ENCODE data around the gene CUBN.

- TF ChIP-seq CTCF (IDR thresholded peaks at IDR 0.05): no peak
- TF ChIP-seq MAX (IDR thresholded peaks at IDR 0.05): no peak
- no peak for TF ChIP-seq NPAS2 (CRISPR knock-in tag; IDR thresholded peaks at IDR 0.05; ENCODE audit: borderline replicate concordance)
- no peak for TF ChIP-seq ESRRA (IDR thresholded peaks at IDR 0.05; ENCODE audit: borderline replicate concordance, low read length)
- TF ChIP-seq, protein P1, sequence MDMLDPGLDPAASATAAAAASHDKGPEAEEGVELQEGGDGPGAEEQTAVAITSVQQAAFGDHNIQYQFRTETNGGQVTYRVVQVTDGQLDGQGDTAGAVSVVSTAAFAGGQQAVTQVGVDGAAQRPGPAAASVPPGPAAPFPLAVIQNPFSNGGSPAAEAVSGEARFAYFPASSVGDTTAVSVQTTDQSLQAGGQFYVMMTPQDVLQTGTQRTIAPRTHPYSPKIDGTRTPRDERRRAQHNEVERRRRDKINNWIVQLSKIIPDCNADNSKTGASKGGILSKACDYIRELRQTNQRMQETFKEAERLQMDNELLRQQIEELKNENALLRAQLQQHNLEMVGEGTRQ (IDR thresholded peaks at IDR 0.05): no peak
- TF ChIP-seq, protein P2, sequence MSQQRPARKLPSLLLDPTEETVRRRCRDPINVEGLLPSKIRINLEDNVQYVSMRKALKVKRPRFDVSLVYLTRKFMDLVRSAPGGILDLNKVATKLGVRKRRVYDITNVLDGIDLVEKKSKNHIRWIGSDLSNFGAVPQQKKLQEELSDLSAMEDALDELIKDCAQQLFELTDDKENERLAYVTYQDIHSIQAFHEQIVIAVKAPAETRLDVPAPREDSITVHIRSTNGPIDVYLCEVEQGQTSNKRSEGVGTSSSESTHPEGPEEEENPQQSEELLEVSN (IDR thresholded peaks at IDR 0.05; ENCODE audit: borderline replicate concordance, low read depth): no peak
- no peak for TF ChIP-seq EHMT2 (IDR thresholded peaks at IDR 0.05; ENCODE audit: low read depth)
- no peak for TF ChIP-seq RAD21 (conservative IDR thresholded peaks at IDR 0.05 in 1 of 2, IDR thresholded peaks at IDR 0.05 in 1 of 2)
- TF ChIP-seq SMC3 (IDR thresholded peaks at IDR 0.05): no peak
- TF ChIP-seq POLR2A (IDR thresholded peaks at IDR 0.05; ENCODE audit: low read length): no peak
Measured at GRCh38 chr10:17177014-17177413, 47.4 kb upstream of the CUBN start.
